Erythroblast (primary cell): ENCODE results near the gene VIT.

Experiments used
- GATA1 ChIP-seq: IDR thresholded peaks from 2 replicates; pipeline ENCODE4 v1.6.1; 2011; ENCODE audit warnings: low read depth, mild to moderate bottlenecking, control low read depth, low read length, moderate library complexity
- POLR2A ChIP-seq: IDR thresholded peaks from 2 replicates; pipeline ENCODE4 v1.6.1; 2011; ENCODE audit warnings: mild to moderate bottlenecking, low read length

DNA sequence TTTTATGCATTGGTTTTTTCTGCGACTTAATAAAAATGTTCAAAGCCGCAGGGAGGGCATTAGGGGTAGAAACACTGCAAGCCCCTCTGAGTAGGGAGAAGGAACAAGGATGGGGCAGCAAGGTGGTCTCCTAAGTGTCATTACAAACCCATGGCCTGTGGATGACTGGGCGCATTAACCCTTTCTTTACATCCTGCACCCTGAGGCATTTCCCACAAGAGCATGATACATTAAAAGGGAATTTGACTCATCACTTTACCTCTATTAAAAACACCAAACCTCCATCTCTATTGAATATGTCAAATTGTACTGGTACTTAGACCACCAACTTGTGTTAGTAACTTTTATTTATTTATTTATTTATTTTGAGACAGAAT is 112.5 kb downstream of the VIT start:
- TF ChIP-seq POLR2A: no peak
- no peak for TF ChIP-seq GATA1
